ENCODE results near the gene CCNYL1. TPM values are rescaled to one million over a fixed set of nuclear protein-coding genes. Genes with fewer than 3 reads are reported as not detected.
"Not testable (repeated sequence)": the region's sequence is repeated elsewhere in the genome, so short reads cannot be mapped to it uniquely, and the experiment has no call there.

The CCNYL1 gene
- total RNA-seq, 2 donors from 2014 or later = 5.7 to 9.7 TPM

DNA sequence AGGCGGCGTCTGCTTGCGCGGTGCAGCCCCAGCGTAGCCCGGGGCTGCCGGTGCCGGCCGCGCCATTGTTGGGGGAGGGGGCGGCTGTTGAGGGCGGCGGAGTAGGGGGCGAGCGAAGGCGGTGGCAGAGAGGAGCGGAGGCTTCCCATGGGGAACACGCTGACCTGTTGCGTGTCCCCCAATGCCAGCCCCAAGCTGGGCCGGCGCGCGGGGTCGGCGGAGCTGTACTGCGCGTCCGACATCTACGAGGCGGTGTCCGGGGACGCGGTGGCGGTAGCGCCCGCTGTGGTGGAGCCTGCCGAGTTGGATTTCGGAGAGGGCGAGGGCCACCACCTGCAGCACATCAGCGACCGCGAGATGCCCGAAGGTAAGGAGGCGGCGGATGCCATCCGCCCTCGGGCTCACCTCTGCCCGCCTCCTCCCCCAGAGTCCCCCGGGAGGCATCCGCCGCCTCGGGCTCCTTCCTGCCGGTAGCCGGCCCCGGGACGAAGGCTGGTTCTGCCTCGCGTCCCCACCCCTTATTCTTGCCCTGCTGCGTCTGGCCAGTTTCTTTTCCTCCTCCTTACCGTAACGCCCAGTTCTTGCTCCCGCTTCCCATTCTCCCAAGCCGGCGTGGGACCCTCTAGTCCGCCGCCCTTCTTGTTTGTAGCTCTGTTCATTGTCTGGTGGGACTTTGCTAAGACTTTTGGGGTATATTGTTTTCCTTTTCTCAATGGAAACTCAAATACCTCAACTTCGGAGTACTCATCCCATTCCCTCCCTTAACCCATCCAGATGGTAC, 500 bp downstream of the CCNYL1 start:
- peak overlapping the region; percentile 84 to 95 for H3K4me3 ChIP-seq
- DNase-seq (ENCODE audit: low spot score) = peak; percentile 41
- under 1% methylated on average over 50 of the region's 67 CpGs for WGBS
- H3K27me3 ChIP-seq (replicated peaks; ENCODE audit: insufficient read depth) = no peaks in the 10 kb centered on the region
- intact Hi-C loops (cut with DNase I) = loop anchor here (2.0 to 5.0 kb wide), 2 partner anchors 85 to 185 kb away; partner anchors contain the start of gene METTL21A
- no peaks in the 10 kb centered on the region for H3K9me3 ChIP-seq
- TF ChIP-seq, protein P1, sequence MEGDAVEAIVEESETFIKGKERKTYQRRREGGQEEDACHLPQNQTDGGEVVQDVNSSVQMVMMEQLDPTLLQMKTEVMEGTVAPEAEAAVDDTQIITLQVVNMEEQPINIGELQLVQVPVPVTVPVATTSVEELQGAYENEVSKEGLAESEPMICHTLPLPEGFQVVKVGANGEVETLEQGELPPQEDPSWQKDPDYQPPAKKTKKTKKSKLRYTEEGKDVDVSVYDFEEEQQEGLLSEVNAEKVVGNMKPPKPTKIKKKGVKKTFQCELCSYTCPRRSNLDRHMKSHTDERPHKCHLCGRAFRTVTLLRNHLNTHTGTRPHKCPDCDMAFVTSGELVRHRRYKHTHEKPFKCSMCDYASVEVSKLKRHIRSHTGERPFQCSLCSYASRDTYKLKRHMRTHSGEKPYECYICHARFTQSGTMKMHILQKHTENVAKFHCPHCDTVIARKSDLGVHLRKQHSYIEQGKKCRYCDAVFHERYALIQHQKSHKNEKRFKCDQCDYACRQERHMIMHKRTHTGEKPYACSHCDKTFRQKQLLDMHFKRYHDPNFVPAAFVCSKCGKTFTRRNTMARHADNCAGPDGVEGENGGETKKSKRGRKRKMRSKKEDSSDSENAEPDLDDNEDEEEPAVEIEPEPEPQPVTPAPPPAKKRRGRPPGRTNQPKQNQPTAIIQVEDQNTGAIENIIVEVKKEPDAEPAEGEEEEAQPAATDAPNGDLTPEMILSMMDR (IDR thresholded peaks at IDR 0.05) = no peak
- TF ChIP-seq POLR2AphosphoS5 (IDR thresholded peaks at IDR 0.05) (peak; percentile 11), POLR2A (IDR thresholded peaks at IDR 0.05) (peak; percentile 22)
- peak overlapping the region; percentile 84 to 87 for H3K27ac ChIP-seq
- no peaks in the 10 kb centered on the region for H3K36me3 ChIP-seq
- no peaks in the 10 kb centered on the region for H3K4me1 ChIP-seq (replicated peaks)

DNA sequence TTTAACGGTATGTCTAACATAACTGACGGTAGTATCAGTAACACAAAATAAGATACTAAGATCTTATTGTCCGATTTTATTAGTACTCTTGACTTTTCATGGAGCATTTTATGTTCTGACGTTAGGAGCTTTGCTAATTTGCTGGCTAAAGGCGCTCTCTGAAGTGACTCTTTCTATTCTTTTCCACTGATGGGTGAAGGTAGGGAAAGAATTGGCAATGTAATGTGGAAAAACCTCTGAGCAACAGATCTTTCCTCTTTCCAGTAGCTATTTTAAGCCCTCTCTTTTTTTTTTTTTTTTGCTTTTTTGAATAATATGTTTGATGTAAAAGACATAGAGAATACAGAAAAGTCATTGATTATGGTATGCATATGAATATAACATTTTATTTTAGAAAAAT, 4.6 kb downstream of the CCNYL1 start:
- Histone ChIP-seq H3K27ac (no peak overlapping the region), H3K4me1 (replicated peaks) (no peaks in the 10 kb centered on the region), H3K4me3 (no peak overlapping the region), H3K36me3 (no peaks in the 10 kb centered on the region), H3K9me3 (no peaks in the 10 kb centered on the region), H3K27me3 (replicated peaks; ENCODE audit: insufficient read depth) (no peaks in the 10 kb centered on the region)
- WGBS = 92% methylated on average over 5 of the region's 5 CpGs
- intact Hi-C loops (cut with DNase I) = no loop called here
- no peak for TF ChIP-seq POLR2AphosphoS5 (IDR thresholded peaks at IDR 0.05)
- TF ChIP-seq, protein P1 (IDR thresholded peaks at IDR 0.05) = no peak
- no peak for TF ChIP-seq POLR2A (IDR thresholded peaks at IDR 0.05)
- DNase-seq (ENCODE audit: low spot score) = no peak

DNA sequence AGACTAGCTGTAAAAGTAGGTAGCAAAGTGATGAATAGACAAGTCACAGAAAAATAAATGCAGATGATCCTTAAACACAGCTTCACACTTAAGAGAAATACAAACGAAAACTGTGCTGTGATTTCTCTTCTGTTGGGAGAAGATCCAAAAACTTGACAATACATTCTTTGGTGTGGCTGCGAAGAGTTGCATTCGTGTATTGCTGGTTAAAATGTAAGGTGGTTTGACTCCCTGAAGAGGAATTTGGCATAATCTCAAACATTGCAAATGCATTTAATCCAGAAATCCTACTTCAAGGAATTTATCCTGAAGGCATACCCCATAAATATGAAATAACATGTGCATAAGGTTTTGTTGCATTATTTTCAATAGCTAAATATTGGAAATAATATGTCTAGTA, 7.1 kb downstream of the CCNYL1 start:
- WGBS = 54% methylated on average over 3 of the region's 3 CpGs
- DNase-seq (ENCODE audit: low spot score) = no peak
- Histone ChIP-seq H3K4me3 (no peak overlapping the region), H3K4me1 (replicated peaks) (no peaks in the 10 kb centered on the region), H3K9me3 (no peaks in the 10 kb centered on the region), H3K36me3 (no peaks in the 10 kb centered on the region), H3K27ac (no peak overlapping the region), H3K27me3 (replicated peaks; ENCODE audit: insufficient read depth) (no peaks in the 10 kb centered on the region)
- intact Hi-C loops (cut with DNase I) = no loop called here
- no peak for TF ChIP-seq POLR2A (IDR thresholded peaks at IDR 0.05)
- TF ChIP-seq, protein P1 (IDR thresholded peaks at IDR 0.05) = no peak
- no peak for TF ChIP-seq POLR2AphosphoS5 (IDR thresholded peaks at IDR 0.05)

DNA sequence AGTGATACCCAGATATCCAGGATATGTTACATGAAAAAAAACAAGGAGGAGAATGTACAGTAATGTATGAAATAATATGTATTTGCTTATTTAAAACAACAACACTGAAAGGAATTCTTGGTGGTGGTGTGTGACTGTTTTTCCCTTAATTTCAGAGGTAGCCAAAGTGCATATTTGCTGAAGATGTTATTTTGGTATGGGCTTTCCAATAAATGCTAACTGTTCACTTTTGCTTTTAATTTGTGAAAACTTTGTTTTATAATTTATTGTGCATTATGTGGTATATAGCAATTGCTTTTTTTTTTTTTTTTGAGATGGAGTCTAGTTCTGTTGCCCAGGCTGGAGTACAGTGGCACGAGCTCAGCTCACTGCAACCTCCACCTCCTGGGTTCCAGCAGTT, 7.6 kb downstream of the CCNYL1 start:
- intact Hi-C loops (cut with DNase I) = no loop called here
- 91% methylated on average over 1 of the region's 1 CpG for WGBS
- Histone ChIP-seq H3K4me1 (replicated peaks) (no peaks in the 10 kb centered on the region), H3K4me3 (no peak overlapping the region), H3K27ac (no peak overlapping the region), H3K9me3 (no peaks in the 10 kb centered on the region), H3K27me3 (replicated peaks; ENCODE audit: insufficient read depth) (no peaks in the 10 kb centered on the region), H3K36me3 (no peaks in the 10 kb centered on the region)
- TF ChIP-seq POLR2A (IDR thresholded peaks at IDR 0.05) = no peak
- TF ChIP-seq POLR2AphosphoS5 (IDR thresholded peaks at IDR 0.05) = no peak
- TF ChIP-seq, protein P1 (IDR thresholded peaks at IDR 0.05) = no peak
- DNase-seq (ENCODE audit: low spot score) = no peak

DNA sequence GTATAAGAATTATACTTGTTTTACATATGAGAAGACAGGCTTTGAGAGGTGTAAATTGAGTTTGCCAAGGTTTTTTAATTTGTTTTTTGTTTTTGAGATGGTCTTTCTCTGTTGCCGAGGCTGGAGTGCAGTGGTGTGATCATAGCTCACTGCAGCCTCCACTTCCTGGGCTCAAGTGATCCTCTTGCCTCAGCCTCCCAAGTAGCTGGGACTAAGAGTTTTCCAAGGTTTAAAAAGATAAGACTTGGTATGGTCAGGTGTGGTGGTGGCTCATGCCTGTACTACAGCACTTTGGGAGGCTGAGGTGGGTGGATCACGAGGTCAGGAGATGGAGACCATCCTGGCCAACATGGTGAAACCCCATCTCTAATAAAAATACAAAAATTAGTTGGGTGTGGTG, 8.2 kb downstream of the CCNYL1 start:
- H3K9me3 ChIP-seq; H3K27me3 ChIP-seq (replicated peaks; ENCODE audit: insufficient read depth); H3K4me3 ChIP-seq; H3K4me1 ChIP-seq (replicated peaks); H3K36me3 ChIP-seq; H3K27ac ChIP-seq; DNase-seq (ENCODE audit: low spot score); intact Hi-C loops (cut with DNase I): not testable (repeated sequence)
- 96% methylated on average over 2 of the region's 2 CpGs for WGBS

All from prostate gland (tissue), 2 donors.